Central memory CD8-positive, alpha-beta T cell (primary cell): ENCODE results near the gene RCC1.
"Not testable (repeated sequence)": the region's sequence is repeated elsewhere in the genome, so short reads cannot be mapped to it uniquely, and the experiment has no call there.

ENCODE experiments used
- ATAC-seq: fragments of 150-1000 bp; cut with Tn5 transposase; replicated peaks from 2 replicates; pipeline ENCODE4 v1.10.0; 2022; ENCODE audit warnings: mild to moderate bottlenecking, moderate FRiP score, moderate number of reproducible peaks; ENCODE audit not compliant: poor library complexity, severe bottlenecking; ENCODE audit errors: extremely low read depth
- DNase-seq, 2 donors: peaks; one replicate each; pipeline ENCODE4 v3.0.0; 2021; ENCODE audit warnings: low spot score in 2 of 2
- H3K27ac Mint-ChIP-seq: one replicate; pipeline ENCODE4 v1.8.0; 2022; ENCODE audit warnings: low read depth, mild to moderate bottlenecking, moderate library complexity, mixed read lengths
- H3K27me3 Mint-ChIP-seq: one replicate; pipeline ENCODE4 v1.8.0; 2022; ENCODE audit warnings: mixed read lengths
- H3K36me3 Mint-ChIP-seq: one replicate; pipeline ENCODE4 v1.8.0; 2022; ENCODE audit warnings: mild to moderate bottlenecking, moderate library complexity, mixed read lengths; ENCODE audit not compliant: insufficient read depth
- H3K4me1 Mint-ChIP-seq: one replicate; pipeline ENCODE4 v1.8.0; 2022; ENCODE audit warnings: mixed read lengths
- H3K4me3 Mint-ChIP-seq: one replicate; pipeline ENCODE4 v1.8.0; 2022; ENCODE audit warnings: mild to moderate bottlenecking, moderate library complexity, mixed read lengths
- H3K9me3 Mint-ChIP-seq: one replicate; pipeline ENCODE4 v1.8.0; 2022; ENCODE audit warnings: mixed read lengths

The RCC1 gene

GRCh38 chr1:28501925-28502324 is 3.9 kb upstream of the RCC1 start:
- no peak overlapping the region for H3K27ac Mint-ChIP-seq
- peaks cover 30% of the 10 kb centered on the region for H3K36me3 Mint-ChIP-seq
- H3K4me1 Mint-ChIP-seq, result peaks cover 10% of the 10 kb centered on the region
- no peaks in the 10 kb centered on the region for H3K27me3 Mint-ChIP-seq
- DNase-seq, result no peak
- H3K4me3 Mint-ChIP-seq, result no peak overlapping the region
- no peaks in the 10 kb centered on the region for H3K9me3 Mint-ChIP-seq
- no peak for ATAC-seq

GRCh38 chr1:28503117-28503516 is 2.7 kb upstream of the RCC1 start:
- Mint-ChIP-seq H3K9me3 (no peaks in the 10 kb centered on the region), H3K27me3 (no peaks in the 10 kb centered on the region), H3K4me1 (peaks cover 12% of the 10 kb centered on the region), H3K27ac (no peak overlapping the region), H3K36me3 (peaks cover 42% of the 10 kb centered on the region), H3K4me3 (no peak overlapping the region)
- ATAC-seq, result no peak
- DNase-seq, result no peak

- Mint-ChIP-seq H3K4me3 (peak overlapping the region; percentile 96), H3K9me3 (no peaks in the 10 kb centered on the region), H3K4me1 (peaks cover 43% of the 10 kb centered on the region), H3K36me3 (peaks cover 69% of the 10 kb centered on the region), H3K27ac (peak overlapping the region; percentile 93), H3K27me3 (no peaks in the 10 kb centered on the region)
- ATAC-seq (no peak), DNase-seq (no peak)
Observed at GRCh38 chr1:28506907-28507246, 1.0 kb downstream of the RCC1 start.

GRCh38 chr1:28507247-28507645 is 1.4 kb downstream of the RCC1 start:
- Mint-ChIP-seq H3K9me3 (no peaks in the 10 kb centered on the region), H3K36me3 (peaks cover 73% of the 10 kb centered on the region), H3K4me1 (peaks cover 47% of the 10 kb centered on the region), H3K27ac (peak overlapping the region; percentile 93), H3K27me3 (no peaks in the 10 kb centered on the region), H3K4me3 (peak overlapping the region; percentile 96)
- ATAC-seq, result no peak
- DNase-seq, result no peak

- peak overlapping the region; percentile 96 for H3K4me3 Mint-ChIP-seq
- no peaks in the 10 kb centered on the region for H3K9me3 Mint-ChIP-seq
- H3K27ac Mint-ChIP-seq, result peak overlapping the region; percentile 93
- peaks cover 53% of the 10 kb centered on the region for H3K4me1 Mint-ChIP-seq
- no peak for DNase-seq
- no peak for ATAC-seq
- peaks cover 78% of the 10 kb centered on the region for H3K36me3 Mint-ChIP-seq
- no peaks in the 10 kb centered on the region for H3K27me3 Mint-ChIP-seq
Observed at GRCh38 chr1:28507646-28508434, 2.0 kb downstream of the RCC1 start.

GRCh38 chr1:28508435-28508754 is 2.6 kb downstream of the RCC1 start:
- Mint-ChIP-seq H3K4me1 (peaks cover 54% of the 10 kb centered on the region), H3K27ac (peak overlapping the region; percentile 87), H3K9me3 (no peaks in the 10 kb centered on the region), H3K4me3 (peak overlapping the region; percentile 96), H3K27me3 (no peaks in the 10 kb centered on the region), H3K36me3 (peaks cover 81% of the 10 kb centered on the region)
- DNase-seq (no peak), ATAC-seq (no peak)

GRCh38 chr1:28509705-28510272 is 3.9 kb downstream of the RCC1 start:
- Mint-ChIP-seq H3K27me3 (no peaks in the 10 kb centered on the region), H3K27ac (peak overlapping the region; percentile 87), H3K9me3 (no peaks in the 10 kb centered on the region), H3K4me3 (peak overlapping the region; percentile 96), H3K4me1 (peaks cover 54% of the 10 kb centered on the region), H3K36me3 (peaks cover 92% of the 10 kb centered on the region)
- DNase-seq, result no peak
- ATAC-seq, result no peak

- H3K4me3 Mint-ChIP-seq, result peak overlapping the region; percentile 96
- peaks cover 95% of the 10 kb centered on the region for H3K36me3 Mint-ChIP-seq
- ATAC-seq, result no peak
- H3K9me3 Mint-ChIP-seq, result no peaks in the 10 kb centered on the region
- peak overlapping the region; percentile 87 for H3K27ac Mint-ChIP-seq
- no peak for DNase-seq
- H3K4me1 Mint-ChIP-seq, result peaks cover 52% of the 10 kb centered on the region
- H3K27me3 Mint-ChIP-seq, result no peaks in the 10 kb centered on the region
Observed at GRCh38 chr1:28510273-28510969, 4.6 kb downstream of the RCC1 start.

- Mint-ChIP-seq H3K27me3 (no peaks in the 10 kb centered on the region), H3K27ac (peak overlapping the region; percentile 87), H3K9me3 (no peaks in the 10 kb centered on the region), H3K4me1 (peaks cover 46% of the 10 kb centered on the region), H3K4me3 (peak overlapping the region; percentile 96), H3K36me3 (peaks cover 90% of the 10 kb centered on the region)
- ATAC-seq (no peak), DNase-seq (no peak)
Observed at GRCh38 chr1:28510970-28511440, 5.2 kb downstream of the RCC1 start.

DNA sequence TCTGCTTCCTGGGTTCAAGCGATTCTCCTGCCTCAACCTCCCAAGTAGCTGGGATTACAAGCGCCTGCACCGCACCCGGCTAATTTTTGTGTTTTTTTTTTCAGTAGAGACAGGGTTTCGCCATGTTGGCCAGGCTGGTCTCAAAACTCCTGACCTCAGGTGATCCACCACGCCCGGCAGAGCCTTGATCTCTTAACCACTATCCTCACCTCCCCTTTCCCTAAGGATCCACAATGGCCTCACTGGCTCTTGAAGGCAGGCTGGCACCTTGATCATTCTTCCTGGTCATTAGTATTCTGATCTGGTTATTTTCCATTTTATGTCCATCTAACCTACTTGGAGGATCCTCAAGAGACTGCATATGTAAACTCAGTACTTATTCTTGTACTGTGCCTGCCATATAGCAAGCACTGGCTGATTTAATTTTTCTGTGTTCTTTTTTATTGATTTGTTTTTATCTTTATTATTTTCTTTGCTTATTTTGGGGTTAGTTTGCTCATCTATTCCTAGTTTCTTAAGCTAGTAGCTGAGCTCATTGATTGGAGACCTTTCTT is 6.3 kb downstream of the RCC1 start:
- Mint-ChIP-seq H3K27me3 (no peaks in the 10 kb centered on the region), H3K36me3 (peaks cover 80% of the 10 kb centered on the region), H3K4me3 (peak overlapping the region; percentile 67), H3K27ac (peak overlapping the region; percentile 58), H3K9me3 (no peaks in the 10 kb centered on the region), H3K4me1 (peaks cover 45% of the 10 kb centered on the region)
- ATAC-seq, result no peak
- DNase-seq, result no peak

- DNase-seq, H3K4me3 Mint-ChIP-seq: not testable (repeated sequence)
Observed at GRCh38 chr1:28514445-28514933, 8.6 kb downstream of the RCC1 start.

DNA sequence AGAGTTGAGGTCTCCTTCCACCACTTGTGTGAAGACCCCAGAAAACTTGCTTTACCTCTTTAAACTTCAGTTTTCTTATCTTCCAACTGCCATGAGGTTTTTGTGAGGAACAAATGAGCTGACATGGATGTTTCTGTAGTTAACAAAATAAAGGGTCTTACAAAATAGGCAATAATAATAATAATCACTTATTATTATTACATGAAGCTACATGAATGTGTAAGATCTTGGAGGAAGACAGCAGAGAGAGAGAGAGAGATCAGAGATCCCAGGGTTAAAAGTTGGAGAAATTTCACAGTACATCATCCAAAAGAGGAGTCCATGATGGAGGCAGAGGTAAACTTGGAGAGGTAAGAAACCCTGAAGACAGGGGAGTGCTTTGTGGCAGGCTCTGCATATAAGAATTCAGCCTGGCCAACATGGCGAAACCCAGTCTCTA is 10.7 kb downstream of the RCC1 start:
- H3K9me3 Mint-ChIP-seq, result no peaks in the 10 kb centered on the region
- H3K36me3 Mint-ChIP-seq, result peaks cover 39% of the 10 kb centered on the region
- DNase-seq (no peak), ATAC-seq (no peak)
- H3K4me3 Mint-ChIP-seq, result peak overlapping the region; percentile 85
- peaks cover 31% of the 10 kb centered on the region for H3K4me1 Mint-ChIP-seq
- no peaks in the 10 kb centered on the region for H3K27me3 Mint-ChIP-seq
- H3K27ac Mint-ChIP-seq, result peak overlapping the region; percentile 42

More at GRCh38 chr1:28514445-28514933, 8.6 kb downstream of the RCC1 start:
- H3K27me3 Mint-ChIP-seq, H3K9me3 Mint-ChIP-seq, H3K27ac Mint-ChIP-seq, ATAC-seq: not testable (repeated sequence)
- Mint-ChIP-seq H3K4me1 (peaks cover 47% of the 10 kb centered on the region), H3K36me3 (peaks cover 60% of the 10 kb centered on the region)
